Measurements from ENCODE around the gene MYEF2.

MYEF2 gene, protein sequence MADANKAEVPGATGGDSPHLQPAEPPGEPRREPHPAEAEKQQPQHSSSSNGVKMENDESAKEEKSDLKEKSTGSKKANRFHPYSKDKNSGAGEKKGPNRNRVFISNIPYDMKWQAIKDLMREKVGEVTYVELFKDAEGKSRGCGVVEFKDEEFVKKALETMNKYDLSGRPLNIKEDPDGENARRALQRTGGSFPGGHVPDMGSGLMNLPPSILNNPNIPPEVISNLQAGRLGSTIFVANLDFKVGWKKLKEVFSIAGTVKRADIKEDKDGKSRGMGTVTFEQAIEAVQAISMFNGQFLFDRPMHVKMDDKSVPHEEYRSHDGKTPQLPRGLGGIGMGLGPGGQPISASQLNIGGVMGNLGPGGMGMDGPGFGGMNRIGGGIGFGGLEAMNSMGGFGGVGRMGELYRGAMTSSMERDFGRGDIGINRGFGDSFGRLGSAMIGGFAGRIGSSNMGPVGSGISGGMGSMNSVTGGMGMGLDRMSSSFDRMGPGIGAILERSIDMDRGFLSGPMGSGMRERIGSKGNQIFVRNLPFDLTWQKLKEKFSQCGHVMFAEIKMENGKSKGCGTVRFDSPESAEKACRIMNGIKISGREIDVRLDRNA

DNA sequence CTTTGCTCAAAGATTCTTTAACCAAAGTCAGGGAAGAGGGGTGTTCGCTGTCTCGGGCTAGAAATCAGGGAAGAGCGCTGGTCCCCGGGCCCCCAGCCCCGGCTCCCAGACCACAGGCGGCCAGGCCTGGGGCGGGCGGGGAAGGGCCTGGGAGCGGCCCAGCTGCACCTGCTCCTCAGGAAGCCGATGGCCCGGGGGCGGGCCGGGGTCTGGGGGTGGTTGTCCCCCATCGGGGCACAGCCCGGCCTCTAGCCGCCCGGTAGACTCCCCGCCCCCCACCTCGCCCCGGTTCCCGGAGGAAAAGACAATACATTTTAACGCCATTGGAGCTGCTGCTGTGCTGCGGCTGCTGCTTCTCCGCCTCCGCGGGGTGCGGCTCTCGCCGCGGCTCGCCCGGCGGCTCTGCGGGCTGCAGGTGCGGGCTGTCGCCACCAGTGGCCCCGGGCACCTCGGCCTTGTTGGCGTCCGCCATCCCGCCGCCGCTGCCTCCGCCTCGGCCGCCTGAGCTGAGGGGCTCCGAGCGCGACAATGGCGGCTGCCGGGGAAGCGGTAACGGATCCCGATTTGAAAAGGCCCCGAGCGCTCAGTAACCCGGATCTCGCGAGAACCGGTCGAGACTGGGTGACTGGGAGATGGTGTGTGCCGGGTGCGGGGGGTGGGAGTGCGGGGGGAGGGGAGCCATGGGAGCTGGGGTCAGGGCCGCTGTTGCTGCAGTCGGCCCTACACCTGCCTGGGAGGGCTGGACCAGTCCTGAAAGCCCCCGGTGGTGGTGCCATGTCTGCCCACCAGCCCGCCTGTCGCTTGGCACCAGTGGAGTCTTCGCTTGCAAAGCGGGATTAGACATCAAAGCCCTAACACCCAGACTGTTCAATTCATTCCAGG is at the start of gene MYEF2:
MYEF2 (minus strand) TSS at position 530 of the 882 bp plus-strand sequence; CDS start at position 472, 58 bp downstream.
- peak; percentile 87 to 90 for DNase-seq

DNA sequence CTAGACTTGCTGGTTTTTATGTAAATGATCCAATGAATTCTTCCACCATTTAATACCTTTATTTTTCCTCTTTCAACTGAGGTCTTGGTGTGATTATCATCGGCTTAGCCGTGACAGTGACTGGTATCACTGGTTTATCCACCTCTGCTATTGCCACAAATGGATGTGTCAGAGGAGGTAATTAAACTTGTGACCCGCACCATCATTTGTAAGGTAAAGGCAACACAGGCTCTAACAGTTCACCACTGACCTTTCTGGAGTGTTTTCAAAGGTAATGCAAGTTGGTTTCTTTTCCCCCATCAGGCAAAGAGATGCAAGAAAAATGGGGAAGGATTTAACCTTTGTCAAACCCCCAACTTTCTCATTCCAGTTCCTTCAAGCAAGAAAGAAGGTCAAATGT is 47.7 kb upstream of the MYEF2 start:
- DNase-seq, result no peak

DNA sequence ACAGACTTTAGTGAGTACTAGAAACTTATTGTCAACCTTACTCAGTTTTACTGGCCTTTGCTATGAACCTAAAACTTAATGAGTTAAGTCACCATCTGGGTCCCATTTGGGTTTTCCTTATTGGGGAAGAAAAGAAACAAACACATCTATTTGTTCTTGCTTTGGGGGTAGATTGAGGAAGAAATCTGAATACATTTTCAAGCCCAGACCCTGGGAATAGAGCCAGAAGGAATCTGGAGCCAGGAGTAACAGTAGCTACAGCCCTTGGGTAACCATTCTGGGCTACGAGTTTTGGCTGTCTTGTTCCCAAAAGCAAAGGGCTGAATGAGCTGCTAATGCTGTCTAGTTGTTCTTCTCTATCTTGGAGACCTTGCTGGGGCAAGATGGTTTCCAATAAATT is 44.5 kb upstream of the MYEF2 start:
- DNase-seq, result no peak

DNA sequence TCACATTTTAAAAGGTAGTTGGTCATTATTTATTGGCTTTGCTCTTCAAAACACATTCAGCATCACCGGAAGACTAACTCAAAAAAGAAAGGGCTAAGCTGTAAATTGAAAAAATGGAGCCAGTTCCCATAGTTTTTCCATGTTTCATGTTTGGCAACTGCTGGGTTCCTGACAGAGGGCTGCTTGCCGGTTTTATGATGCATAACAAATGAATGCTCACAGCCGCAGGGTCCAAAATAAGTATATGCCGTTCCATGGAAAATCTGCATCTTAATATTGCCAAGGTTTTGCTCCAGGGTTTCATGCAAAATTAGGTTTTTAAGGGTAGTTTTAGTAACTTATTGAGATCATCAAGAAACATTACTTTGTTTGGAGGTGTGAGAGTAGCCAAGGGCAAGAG is 43.8 kb upstream of the MYEF2 start:
- peak; percentile 10 to 81 for DNase-seq

DNA sequence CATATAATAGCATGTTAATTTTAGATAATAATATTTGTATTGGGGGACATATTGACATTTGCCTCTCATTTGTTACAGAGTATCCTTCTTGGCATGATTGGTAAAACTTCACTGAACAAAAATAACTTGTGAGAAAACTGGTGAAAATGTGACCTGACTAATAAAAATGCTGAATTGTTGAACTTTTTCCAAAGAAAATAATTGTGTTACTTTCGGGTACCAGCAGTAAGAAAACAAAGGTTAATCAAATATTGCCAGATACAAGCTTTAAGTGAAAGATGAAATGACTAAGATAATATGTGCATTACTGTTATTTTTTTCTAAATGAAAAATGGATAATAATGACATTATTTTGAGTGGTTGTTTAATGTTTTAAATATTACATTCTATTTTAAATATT is 43.2 kb upstream of the MYEF2 start:
- DNase-seq, result no peak

DNA sequence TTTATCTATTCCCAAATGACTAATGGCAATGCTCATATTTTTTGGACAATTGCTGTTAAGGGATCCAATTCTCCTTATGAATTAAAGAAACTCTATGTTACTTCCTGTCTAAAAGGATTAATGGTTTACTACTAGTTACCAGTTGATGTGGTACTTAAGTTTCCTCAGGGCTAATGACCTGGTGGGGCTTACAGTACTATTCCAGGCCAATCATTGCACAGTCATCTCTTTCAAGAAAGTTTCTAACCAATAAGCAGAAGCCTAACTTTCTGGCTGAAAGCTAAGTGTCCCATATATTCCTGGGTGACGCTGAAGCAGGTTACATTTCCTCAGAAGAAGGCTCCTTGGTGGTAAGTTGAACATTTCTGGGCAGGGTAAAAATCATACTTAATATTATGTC is 27.9 kb upstream of the MYEF2 start, which contains the start of gene SLC12A1:
SLC12A1 (plus strand) TSS at position 322 of the 400 bp plus-strand sequence. CDS start 1,418 bp downstream, outside the sequence.
- no peak for DNase-seq

DNA sequence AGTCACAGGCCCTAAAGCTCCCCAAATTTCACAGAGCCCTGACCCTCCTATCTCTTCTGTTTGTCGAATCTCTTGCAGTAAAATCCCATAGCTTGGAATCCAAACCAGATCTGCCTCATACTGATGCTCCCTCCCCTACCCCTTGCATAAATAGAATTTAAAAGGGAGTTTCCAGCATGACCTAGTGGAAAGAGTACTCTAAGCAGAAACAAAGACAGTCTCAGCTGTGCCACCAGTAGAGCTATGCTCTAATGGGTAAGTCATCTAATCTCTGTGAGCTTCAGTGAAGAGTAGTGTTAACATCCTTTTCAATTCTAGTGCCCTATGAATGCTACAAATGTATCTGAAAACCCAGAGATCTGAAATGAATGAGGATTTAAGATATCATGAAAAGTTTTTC is 24.0 kb upstream of the MYEF2 start:
- no peak for DNase-seq

DNA sequence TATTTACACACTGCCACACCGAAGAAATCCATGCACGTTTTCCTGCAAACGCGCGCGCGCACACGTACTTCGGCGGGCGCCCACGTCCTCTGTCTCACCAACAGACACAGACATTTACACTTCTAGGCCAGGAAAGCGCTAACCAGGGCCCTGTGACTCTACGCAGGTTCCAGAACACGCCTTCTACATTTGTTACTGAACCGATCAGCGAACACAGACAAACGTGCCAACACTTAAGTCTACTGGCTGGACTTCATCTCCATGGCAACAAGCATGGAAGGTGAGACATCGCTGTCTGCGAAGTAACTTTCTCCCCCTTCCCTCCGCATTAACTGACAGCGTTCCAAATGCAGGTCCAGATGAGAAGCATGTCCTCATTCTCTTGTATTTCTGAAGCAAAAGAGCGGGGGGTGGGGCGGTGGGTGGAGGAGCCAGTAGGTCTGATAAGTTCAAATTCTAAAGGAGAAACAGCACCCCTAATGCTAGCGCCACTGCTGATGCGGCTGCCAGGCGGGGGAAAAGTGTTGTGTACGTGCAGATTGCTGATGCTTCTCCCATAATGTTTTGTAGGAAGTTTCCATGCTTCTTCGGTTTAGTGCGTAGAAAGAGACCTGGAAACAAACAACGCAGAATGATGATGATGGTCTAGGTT is 13.6 kb upstream of the MYEF2 start, which contains the start of gene CTXN2:
CTXN2 (plus strand) TSS at position 92 of the 652 bp plus-strand sequence. CDS start 9,636 bp downstream, outside the sequence.
- peak; percentile 41 to 78 for DNase-seq

DNA sequence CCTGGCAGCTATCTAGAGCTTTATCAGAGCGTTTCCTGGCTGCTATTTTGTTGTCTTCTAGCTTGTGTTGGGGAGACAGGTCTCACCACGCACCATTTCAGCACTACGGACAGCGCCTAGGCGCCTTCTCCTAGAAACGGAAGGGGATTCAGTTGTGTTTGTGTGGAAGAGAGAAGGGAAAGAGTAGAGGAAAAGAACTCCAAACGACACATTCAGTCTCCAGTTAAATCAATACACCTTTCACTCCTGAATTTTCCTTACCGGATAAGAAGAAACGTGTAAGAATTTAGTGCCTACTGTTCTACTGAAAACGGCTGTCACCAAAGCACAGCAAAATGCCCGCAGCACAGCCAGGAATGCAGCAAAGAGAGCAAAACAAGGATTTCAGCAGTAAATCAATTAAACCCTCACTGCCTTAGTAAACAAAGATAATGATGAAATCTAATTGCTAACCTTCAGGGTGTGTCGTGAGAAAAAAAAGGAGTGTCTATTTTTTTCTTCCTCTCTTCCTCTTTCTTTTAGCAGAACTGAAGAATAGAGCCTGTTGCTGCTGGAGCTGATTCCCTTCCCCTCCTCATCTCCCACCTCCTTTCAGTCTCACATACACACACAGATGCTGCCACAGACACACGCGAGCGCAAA is 13.0 kb upstream of the MYEF2 start:
- peak in 1 of 2 experiments; percentile 47 for DNase-seq

DNA sequence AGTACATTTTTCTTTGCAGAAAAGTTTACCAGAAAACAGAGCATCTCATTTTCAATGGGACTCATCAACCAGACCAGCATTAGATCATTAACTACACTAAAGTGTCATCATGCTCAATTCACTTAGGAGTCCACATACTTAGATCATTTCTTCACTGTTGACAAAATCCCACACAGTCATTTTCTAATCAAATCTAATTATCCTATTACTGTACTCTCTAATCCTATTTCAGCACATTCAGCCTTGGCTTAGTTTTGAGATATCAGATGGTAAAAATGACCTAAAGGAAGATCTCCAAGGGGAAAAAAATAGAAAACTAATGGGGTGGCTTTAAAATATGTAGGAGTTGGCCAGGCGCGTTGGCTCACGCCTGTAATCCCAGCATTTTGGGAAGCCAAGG is 8.2 kb upstream of the MYEF2 start:
- no peak for DNase-seq

DNA sequence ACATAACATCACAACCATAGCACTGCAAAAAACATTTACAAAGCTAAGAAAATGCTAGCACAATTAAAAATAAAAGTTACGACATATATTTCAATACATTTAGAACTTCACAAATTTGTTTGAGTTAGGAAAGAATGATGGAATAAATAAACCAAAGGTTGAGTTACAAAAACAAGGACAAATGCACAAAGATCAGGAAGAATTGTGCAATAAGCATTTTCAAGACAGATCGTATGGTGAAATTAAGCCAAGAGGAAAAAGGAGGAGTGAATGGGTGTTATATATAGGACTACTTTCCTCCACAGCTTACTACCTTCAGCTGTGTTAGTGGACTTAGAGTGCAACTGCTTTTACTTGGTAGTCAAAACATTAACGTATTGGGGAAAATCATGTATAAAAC is 7.4 kb upstream of the MYEF2 start:
- no peak for DNase-seq

DNA sequence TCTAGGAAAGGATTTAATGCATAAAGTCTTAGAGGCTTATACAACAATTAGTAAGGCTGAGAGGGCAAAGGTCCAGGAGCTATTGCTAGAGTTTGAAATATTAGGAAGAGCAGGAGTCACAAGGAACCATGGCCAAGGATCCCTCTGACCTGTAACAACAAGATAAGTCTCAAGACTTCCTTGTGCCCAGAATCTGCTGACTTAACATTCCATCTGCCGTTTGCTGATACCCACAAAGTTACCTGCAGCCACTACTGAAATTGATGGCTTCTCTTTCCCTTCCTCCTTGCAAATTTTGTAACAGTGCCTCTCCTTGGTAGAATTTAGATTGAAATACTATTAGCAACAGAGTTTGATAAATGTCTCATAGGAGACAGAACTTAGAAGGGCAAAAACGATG is 4.7 kb upstream of the MYEF2 start:
- DNase-seq, result no peak

DNA sequence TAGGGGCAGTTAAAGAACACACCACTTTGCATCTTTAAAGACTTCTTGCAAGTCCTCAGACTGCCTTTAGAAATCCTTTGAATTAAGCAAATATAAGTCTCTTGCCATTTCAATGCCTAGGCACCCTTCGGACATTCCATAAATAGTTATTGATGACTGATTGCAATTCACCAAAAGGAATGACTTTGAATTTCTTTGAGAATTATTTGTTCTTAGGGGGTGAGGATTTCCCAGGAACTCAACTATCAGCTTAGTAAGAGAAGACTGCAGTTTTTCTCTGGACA is 495 bp upstream of the MYEF2 start:
- DNase-seq, result no peak

DNA sequence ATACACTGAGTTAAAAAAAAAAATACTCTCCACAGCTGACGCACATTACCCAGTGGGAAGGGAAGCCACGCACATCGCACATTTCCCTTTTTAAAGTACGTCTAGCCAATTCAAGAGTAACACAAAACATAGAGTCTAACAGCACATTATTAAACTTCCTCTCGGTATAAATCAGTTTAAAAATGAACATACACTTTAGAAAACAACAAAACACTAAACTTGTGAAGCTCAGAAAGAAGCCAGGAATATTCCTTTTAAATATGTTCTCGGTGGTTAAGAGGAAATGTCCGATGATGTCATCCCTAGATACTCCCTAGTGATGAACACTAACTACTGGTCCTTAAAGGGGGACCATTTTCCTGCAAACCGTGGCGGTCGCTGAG is 721 bp downstream of the MYEF2 start:
- DNase-seq, result peak; percentile 53 to 77

DNA sequence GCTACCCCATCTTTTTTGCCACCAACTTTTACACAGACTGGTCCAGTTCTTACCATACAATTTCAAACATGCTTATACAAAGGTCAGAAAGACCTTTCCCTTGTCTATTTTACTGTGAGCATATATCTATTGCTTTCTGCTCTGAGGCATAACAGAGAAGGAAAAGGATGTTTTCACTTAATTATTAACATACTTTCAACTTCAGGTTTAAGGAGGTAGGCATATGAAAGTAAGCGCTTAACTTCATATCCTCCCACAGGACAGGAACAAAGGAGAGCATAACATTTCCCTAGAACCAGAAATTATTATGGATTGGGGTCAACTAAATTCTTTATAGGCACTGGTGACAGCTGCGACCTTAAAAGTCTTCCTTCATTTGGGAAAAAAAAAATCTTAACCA is 1.1 kb downstream of the MYEF2 start:
- DNase-seq, result peak in 1 of 2 experiments; percentile 25

DNA sequence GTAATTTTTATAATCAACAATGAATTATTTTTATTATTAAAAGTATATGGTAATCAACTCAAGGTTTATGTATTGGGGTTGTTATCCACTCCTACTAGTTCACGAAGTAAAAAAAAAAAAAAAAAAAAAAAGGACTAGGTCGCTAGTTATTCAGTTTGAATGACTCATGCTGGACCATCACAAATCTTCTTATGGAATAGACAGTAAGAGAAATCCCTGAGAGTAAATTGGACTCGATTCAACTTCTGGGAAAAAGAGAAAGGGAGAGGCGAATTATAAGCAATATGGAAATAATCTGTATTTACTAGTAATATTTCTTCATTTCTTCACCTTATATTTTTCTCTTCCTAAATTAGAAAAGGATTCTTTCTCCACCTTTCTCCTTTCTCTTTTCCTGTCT is 2.0 kb downstream of the MYEF2 start:
- DNase-seq, result peak in 1 of 2 experiments; percentile 5

DNA sequence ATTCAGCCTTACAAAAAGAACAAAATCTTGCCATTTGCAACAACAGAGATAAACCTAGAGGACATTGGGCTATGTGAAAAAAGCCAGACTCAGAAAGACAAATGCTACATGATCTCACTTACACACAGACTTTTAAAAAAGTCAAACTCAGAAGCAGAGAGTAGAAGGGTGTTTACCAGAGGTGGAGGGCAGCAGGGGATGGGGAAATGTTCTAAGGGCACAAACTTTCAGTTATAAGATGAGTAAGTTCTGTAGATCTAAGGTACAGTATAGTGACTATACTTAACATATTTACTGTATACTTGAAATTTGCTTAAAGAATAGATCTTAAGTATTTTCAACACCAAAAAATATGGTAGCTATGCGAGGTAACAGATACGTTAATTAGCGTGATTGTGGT is 3.0 kb downstream of the MYEF2 start:
- no peak for DNase-seq

DNA sequence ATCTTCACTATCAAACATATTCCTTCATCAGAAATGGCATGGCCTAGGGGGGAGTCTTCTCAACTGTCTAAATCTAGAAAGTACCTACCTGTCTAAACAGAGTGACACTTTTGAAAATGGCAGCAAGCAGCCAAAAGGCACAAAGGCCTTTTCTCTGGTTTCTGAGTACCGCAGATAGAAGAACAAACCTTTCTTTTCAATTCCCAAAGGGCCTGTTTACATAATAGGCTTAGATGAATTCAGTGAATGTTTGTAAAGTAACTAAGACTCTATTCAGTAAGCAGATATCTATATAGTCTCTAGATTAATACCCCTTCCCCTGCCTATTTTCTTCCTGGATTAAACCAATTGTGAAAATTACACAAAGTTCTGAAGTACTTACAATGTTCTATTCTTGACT is 7.1 kb downstream of the MYEF2 start:
- DNase-seq, result peak; percentile 26 to 44

DNA sequence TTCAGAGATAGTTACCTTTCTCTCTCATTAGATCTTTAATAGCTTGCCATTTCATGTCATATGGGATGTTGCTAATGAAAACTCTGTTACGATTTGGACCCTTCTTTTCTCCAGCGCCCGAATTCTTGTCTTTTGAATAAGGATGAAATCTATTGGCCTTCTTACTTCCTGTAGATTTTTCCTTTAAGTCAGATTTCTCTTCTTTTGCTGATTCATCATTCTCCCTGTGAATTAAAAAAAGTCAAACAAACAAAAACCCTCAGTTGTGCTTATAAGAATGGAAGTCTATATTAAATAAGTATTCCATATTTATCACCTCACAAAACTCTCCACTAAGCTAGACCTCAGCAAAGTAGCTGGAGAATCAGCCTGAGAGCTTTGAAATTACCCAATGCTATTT is 9.5 kb downstream of the MYEF2 start:
- DNase-seq, result no peak

DNA sequence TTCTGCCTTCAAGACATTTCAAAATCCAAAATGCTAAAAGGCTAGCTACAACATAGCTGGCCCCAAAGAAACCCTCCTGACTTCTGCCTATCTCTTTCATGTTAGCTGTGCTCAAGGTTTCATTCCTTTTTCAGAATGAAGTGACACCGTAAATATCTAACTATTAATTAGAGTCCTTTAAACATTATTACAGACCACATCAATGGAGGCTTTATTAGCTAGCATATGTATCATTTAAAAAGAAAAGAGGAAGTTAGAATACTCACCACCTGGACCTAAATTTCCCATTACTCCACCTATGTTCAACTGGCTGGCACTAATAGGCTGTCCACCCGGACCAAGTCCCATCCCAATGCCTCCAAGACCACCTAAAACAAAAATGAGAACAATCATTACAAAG is 24.6 kb downstream of the MYEF2 start:
- DNase-seq, result no peak

DNA sequence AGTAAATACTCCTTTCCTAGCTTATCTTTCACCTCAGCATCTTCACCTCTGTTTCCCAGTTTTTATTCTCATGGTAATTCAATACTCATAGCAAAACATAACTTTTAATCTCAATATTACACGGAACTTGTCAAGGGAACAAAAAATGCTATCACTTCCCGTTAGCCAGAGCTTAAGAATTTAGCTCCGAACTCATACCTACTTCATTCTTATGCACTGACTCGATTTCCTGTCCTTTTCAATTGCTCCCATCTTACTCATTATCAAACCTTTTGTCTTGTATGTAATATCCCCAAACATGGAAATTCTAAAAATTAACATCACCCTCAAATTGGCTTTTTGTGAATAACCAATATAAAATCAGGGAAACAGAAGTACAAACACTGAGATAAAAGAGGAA is 28.2 kb downstream of the MYEF2 start:
- no peak for DNase-seq

DNA sequence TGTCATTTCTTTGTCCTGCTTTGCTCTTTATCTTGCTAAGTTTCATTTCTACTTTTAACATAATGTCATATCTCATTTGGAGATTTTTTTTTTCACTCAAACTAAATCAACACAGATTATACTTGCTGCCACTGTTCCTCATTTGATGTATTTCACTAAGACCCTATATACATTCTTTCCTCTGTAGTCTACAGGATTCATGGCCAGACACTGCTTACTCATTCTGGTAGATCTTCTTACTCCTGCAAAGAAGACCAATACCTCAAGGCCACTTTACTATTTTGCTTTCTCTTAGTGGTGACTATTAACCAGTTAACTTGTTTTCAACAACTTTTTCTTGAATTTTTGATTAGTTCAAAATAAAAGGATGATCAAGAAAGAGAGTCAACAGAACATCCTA is 30.7 kb downstream of the MYEF2 start:
- no peak for DNase-seq

DNA sequence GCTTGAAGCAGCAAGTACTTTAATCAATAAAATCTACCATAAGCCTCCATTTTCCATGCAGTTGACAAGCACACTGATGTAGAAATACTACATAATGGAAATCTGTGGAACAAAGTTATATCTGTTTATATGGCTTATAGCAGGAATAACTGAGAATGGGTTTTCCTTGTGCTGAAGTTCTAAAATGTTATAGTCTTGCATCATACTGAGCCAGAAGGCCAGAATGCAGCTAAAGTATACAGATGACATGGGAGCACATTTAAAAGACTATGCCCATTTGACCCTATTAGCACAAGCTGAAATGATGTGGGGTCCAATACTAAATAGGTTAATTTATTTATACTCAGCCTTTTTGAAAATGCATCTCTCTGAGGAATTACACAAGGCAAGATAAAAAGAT is 32.2 kb downstream of the MYEF2 start:
- no peak for DNase-seq
